Activated CD8-positive, alpha-beta T cell treated with anti-CD3 and anti-CD28 coated beads for 36 hours (primary cell): ENCODE measurements around the gene SORCS3. TPM values are rescaled to one million over a fixed set of nuclear protein-coding genes. Genes with fewer than 3 reads are reported as not detected.

ENCODE experiments used
- ATAC-seq: fragments of 200-7000 bp; cut with Tn5 transposase; one replicate; pipeline ENCODE4 v1.10.0; 2021; ENCODE audit warnings: mild to moderate bottlenecking, moderate library complexity
- CTCF ChIA-PET: fragments of 350-600 bp; sonication (Branson Sonifier 250); formaldehyde crosslinking; loops from one replicate; lab custom pipeline; 2021; ENCODE audit warnings: antibody characterized with exemption; lab: Charles Lee
- POLR2A ChIA-PET: fragments of 350-600 bp; sonication (Branson Sonifier 250); formaldehyde crosslinking; loops from one replicate; lab custom pipeline; 2021; ENCODE audit warnings: antibody characterized with exemption; lab: Charles Lee
- DNase-seq: peaks from one replicate; pipeline ENCODE4 v3.0.0-alpha.2; 2020
- H3K27ac Mint-ChIP-seq: one replicate; pipeline ENCODE4 v1.8.0; 2021; ENCODE audit warnings: mild to moderate bottlenecking, mixed read lengths
- H3K27me3 Mint-ChIP-seq: one replicate; pipeline ENCODE4 v1.8.0; 2021; ENCODE audit warnings: mixed read lengths
- H3K36me3 Mint-ChIP-seq: one replicate; pipeline ENCODE4 v1.8.0; 2021; ENCODE audit warnings: low read depth, mixed read lengths
- H3K4me1 Mint-ChIP-seq: one replicate; pipeline ENCODE4 v1.8.0; 2021; ENCODE audit warnings: low read depth, mixed read lengths
- H3K4me3 Mint-ChIP-seq: one replicate; pipeline ENCODE4 v1.8.0; 2021; ENCODE audit warnings: mild to moderate bottlenecking, moderate library complexity, mixed read lengths
- H3K9me3 Mint-ChIP-seq: one replicate; pipeline ENCODE4 v1.8.0; 2021; ENCODE audit warnings: mixed read lengths
- intact Hi-C: fragments of 100-400 bp; cut with micrococcal nuclease; formaldehyde crosslinking; loops from one replicate; pipeline ENCODE4 v1.10.0; 2022
- total RNA-seq, 2 experiments: library from RNA; stranded (reverse); gene quantifications; one replicate each; pipeline ENCODE4 v1.2.3, GENCODE V29; 2021
- TF ChIP-seq, protein P1 (sequence below): fragments of 200-600 bp; IDR thresholded peaks from one replicate; pipeline ENCODE4 v1.8.0; 2022; ENCODE audit warnings: antibody characterized with exemption, mild to moderate bottlenecking

The SORCS3 gene
- total RNA-seq, 2 experiments from 2014 or later: not detected

GRCh38 chr10:105145711-105146110 lies 504.6 kb downstream of the SORCS3 start:
- CTCF ChIA-PET: no interaction called here

DNA sequence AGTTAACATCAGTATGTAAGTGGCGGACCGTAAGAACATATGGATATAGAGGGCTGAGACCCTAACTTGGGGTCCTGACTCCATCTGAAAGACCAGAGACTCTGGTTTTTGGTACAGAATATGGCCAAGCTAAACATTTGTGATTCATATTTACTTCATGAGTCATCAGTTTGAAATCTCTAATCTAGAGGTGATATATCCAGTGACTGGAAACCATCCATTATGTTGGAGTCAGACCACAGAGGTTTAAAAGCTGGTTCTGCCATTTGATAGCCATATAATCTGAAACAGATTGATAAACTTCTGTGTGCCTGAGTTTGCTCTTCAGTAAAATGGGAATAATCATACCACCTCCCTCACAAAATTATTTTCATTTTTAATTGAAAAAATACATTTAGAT lies 505.3 kb downstream of the SORCS3 start:
- no peaks in the 10 kb centered on the region for H3K27me3 Mint-ChIP-seq
- TF ChIP-seq, protein P1, sequence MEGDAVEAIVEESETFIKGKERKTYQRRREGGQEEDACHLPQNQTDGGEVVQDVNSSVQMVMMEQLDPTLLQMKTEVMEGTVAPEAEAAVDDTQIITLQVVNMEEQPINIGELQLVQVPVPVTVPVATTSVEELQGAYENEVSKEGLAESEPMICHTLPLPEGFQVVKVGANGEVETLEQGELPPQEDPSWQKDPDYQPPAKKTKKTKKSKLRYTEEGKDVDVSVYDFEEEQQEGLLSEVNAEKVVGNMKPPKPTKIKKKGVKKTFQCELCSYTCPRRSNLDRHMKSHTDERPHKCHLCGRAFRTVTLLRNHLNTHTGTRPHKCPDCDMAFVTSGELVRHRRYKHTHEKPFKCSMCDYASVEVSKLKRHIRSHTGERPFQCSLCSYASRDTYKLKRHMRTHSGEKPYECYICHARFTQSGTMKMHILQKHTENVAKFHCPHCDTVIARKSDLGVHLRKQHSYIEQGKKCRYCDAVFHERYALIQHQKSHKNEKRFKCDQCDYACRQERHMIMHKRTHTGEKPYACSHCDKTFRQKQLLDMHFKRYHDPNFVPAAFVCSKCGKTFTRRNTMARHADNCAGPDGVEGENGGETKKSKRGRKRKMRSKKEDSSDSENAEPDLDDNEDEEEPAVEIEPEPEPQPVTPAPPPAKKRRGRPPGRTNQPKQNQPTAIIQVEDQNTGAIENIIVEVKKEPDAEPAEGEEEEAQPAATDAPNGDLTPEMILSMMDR: no peak
- H3K27ac Mint-ChIP-seq: no peak overlapping the region
- no peak for ATAC-seq
- H3K4me1 Mint-ChIP-seq: no peaks in the 10 kb centered on the region
- no peaks in the 10 kb centered on the region for H3K9me3 Mint-ChIP-seq
- H3K4me3 Mint-ChIP-seq: no peak overlapping the region
- CTCF ChIA-PET: no interaction called here
- DNase-seq: no peak
- intact Hi-C loops: no loop called here
- POLR2A ChIA-PET: no interaction called here
- no peaks in the 10 kb centered on the region for H3K36me3 Mint-ChIP-seq

More at GRCh38 chr10:105145711-105146110, 504.6 kb downstream of the SORCS3 start:
- Mint-ChIP-seq H3K36me3 (no peaks in the 10 kb centered on the region), H3K4me1 (no peaks in the 10 kb centered on the region), H3K27me3 (no peaks in the 10 kb centered on the region), H3K4me3 (no peak overlapping the region), H3K27ac (no peak overlapping the region), H3K9me3 (no peaks in the 10 kb centered on the region)
- POLR2A ChIA-PET: no interaction called here
- ATAC-seq (no peak), DNase-seq (no peak)
- TF ChIP-seq, protein P1: no peak
- intact Hi-C loops: no loop called here

DNA sequence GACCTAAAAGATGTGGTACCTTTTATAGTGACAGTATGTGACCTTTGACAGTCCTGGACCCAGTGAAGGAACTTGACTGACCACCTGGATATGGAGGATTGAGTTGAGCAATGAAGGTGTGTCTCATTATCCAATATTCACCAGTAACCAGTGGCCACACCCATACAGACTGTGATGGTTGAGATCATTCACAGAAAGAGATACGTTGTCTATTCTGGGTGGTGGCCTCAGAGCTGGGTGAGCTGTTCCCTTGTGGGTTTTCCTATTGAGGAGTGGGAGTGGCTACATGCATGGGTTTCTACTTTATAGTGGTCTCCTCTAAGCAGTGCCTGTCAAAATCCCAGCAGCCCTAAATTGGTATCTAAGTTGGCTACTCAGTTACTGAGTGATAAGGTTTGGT lies 507.4 kb downstream of the SORCS3 start:
- ChIA-PET POLR2A (no interaction called here), CTCF (no interaction called here)
- Mint-ChIP-seq H3K4me3 (no peak overlapping the region), H3K9me3 (no peaks in the 10 kb centered on the region), H3K27ac (no peak overlapping the region), H3K4me1 (no peaks in the 10 kb centered on the region), H3K36me3 (no peaks in the 10 kb centered on the region), H3K27me3 (no peaks in the 10 kb centered on the region)
- ATAC-seq: no peak
- TF ChIP-seq, protein P1: no peak
- no peak for DNase-seq
- intact Hi-C loops: no loop called here

DNA sequence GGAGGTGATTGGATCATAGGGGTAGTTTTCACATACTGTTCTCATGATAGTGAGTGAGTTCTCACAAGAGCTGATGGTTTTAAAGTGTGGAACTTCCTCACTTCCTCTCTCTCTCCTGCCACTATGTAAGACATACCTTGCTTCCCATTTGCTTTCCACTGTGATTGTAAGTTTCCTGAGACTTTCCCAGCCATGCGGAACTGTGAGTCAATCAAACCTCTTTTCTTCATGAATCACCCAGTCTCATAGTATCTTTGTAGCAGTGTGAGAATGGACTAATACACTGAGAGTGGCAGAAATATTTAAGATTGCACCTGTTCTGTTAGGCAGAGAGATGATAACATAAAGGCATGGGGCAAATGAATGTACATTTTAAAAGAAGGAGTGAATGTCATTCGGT lies 507.8 kb downstream of the SORCS3 start:
- CTCF ChIA-PET: no interaction called here
- H3K4me3 Mint-ChIP-seq: no peak overlapping the region
- H3K36me3 Mint-ChIP-seq: no peaks in the 10 kb centered on the region
- no peak for DNase-seq
- POLR2A ChIA-PET: no interaction called here
- no peak for ATAC-seq
- no peaks in the 10 kb centered on the region for H3K27me3 Mint-ChIP-seq
- intact Hi-C loops: no loop called here
- H3K27ac Mint-ChIP-seq: no peak overlapping the region
- TF ChIP-seq, protein P1: no peak
- no peaks in the 10 kb centered on the region for H3K9me3 Mint-ChIP-seq
- H3K4me1 Mint-ChIP-seq: no peaks in the 10 kb centered on the region

DNA sequence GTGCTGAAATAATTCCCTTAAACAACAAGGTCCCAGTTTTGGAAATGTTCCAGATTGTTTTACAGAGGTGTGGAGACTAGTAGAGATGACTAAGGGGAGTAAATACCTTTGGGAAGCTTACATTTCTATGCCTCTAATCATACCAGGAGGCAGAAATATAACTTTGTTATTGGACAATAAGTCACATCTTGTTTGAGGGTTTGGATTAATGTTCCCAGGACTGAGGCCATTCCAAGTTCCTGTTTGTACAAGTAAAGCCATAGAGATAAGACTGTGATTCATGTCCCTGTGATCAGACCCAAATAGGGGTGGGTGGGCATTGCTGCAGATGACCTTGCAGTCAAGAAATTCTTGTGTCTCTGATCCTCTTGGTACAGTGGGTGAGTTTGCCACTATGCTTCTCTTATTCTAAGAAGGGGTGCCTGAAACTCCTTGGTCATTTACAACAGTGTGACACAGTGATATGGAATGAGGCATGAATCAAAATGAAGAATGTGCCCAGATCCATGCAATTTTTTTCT lies 508.3 kb downstream of the SORCS3 start:
- H3K36me3 Mint-ChIP-seq: no peaks in the 10 kb centered on the region
- POLR2A ChIA-PET: no interaction called here
- ATAC-seq (no peak), DNase-seq (no peak)
- no peaks in the 10 kb centered on the region for H3K27me3 Mint-ChIP-seq
- CTCF ChIA-PET: no interaction called here
- H3K9me3 Mint-ChIP-seq: no peaks in the 10 kb centered on the region
- intact Hi-C loops: no loop called here
- no peaks in the 10 kb centered on the region for H3K4me1 Mint-ChIP-seq
- H3K27ac Mint-ChIP-seq: no peak overlapping the region
- TF ChIP-seq, protein P1: no peak
- no peak overlapping the region for H3K4me3 Mint-ChIP-seq
